ENCODE data around the gene RIMBP2.

Gene RIMBP2

GRCh38 chr12:130462558-130463274 lies 253.4 kb downstream of the RIMBP2 start:
- no peak for DNase-seq (ENCODE audit: low spot score)
- in situ Hi-C loops (cut with MboI; ENCODE audit: low sequenced_read_pairs, unreplicated experiment), result no loop called here
- TF ChIP-seq, protein P1, sequence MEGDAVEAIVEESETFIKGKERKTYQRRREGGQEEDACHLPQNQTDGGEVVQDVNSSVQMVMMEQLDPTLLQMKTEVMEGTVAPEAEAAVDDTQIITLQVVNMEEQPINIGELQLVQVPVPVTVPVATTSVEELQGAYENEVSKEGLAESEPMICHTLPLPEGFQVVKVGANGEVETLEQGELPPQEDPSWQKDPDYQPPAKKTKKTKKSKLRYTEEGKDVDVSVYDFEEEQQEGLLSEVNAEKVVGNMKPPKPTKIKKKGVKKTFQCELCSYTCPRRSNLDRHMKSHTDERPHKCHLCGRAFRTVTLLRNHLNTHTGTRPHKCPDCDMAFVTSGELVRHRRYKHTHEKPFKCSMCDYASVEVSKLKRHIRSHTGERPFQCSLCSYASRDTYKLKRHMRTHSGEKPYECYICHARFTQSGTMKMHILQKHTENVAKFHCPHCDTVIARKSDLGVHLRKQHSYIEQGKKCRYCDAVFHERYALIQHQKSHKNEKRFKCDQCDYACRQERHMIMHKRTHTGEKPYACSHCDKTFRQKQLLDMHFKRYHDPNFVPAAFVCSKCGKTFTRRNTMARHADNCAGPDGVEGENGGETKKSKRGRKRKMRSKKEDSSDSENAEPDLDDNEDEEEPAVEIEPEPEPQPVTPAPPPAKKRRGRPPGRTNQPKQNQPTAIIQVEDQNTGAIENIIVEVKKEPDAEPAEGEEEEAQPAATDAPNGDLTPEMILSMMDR (IDR thresholded peaks at IDR 0.05; ENCODE audit: borderline replicate concordance, control extremely low read depth, extremely low read depth, insufficient read depth, missing control alignments), result no peak

DNA sequence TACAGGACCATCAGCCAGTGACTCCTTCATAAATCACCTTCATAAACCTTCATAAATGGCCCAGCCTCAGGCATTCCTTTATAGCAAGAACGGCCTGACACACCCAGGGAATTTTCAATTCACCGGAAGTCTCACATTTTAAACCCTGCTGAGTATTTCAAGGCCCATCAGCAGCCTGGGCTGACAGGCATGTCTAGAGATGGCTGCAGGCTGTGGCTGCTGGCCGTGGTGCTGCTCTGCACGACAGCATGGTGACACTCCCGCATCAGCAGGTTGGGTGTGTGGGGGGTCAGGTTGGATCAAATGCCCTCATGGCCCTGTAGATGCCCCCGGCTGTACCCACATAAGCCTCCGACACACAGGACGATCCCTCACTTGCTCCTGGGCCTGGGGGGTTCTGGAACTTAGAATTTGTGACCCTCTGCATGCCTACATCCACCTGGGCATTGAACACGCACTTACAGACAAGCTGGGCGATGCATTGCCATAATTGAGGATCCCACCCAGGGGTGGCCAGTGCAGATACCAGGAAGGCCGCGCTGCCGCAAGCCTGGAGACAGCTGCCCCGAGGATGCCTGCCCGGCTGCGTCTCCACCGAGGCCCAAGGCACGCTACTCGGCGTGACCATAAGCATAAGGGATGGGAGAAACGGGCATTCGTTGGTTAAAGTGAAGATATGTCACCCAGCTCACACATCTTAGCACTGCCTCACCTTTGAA lies 254.1 kb downstream of the RIMBP2 start:
- TF ChIP-seq, protein P1 (IDR thresholded peaks at IDR 0.05; ENCODE audit: borderline replicate concordance, control extremely low read depth, extremely low read depth, insufficient read depth, missing control alignments), result no peak
- DNase-seq (ENCODE audit: low spot score), result no peak
- in situ Hi-C loops (cut with MboI; ENCODE audit: low sequenced_read_pairs, unreplicated experiment), result no loop called here

- in situ Hi-C loops (cut with MboI; ENCODE audit: low sequenced_read_pairs, unreplicated experiment), result no loop called here
- no peak for DNase-seq (ENCODE audit: low spot score)
- TF ChIP-seq, protein P1 (IDR thresholded peaks at IDR 0.05; ENCODE audit: borderline replicate concordance, control extremely low read depth, extremely low read depth, insufficient read depth, missing control alignments), result no peak
Measured at GRCh38 chr12:130461447-130461815, 254.7 kb downstream of the RIMBP2 start.

- no peak for DNase-seq (ENCODE audit: low spot score)
Measured at GRCh38 chr12:130460611-130461446, 255.3 kb downstream of the RIMBP2 start.

DNA sequence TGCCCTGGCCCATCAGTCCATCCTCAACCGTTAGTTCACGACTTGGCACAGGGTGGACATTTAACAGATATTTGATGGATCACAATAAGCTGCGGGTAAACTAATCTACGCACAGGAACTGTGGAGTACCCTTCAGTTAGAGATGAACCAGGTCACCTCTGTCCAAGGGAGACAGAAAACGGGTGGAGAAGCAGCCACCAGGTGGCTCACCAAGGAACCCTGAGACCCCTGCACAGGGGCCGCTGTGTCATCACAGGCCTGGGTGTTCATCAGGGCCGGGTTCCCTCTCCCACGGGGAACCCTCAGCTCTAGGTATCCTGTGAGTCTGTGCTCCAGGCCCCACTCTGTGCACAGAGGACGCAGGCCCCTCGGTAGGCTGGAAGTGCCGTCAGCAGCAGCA lies 256.2 kb downstream of the RIMBP2 start:
- in situ Hi-C loops (cut with MboI; ENCODE audit: low sequenced_read_pairs, unreplicated experiment), result no loop called here
- DNase-seq (ENCODE audit: low spot score), result no peak
- TF ChIP-seq, protein P1 (IDR thresholded peaks at IDR 0.05; ENCODE audit: borderline replicate concordance, control extremely low read depth, extremely low read depth, insufficient read depth, missing control alignments), result no peak

More at GRCh38 chr12:130460611-130461446, 255.3 kb downstream of the RIMBP2 start:
- TF ChIP-seq, protein P1 (IDR thresholded peaks at IDR 0.05; ENCODE audit: borderline replicate concordance, control extremely low read depth, extremely low read depth, insufficient read depth, missing control alignments), result no peak
- in situ Hi-C loops (cut with MboI; ENCODE audit: low sequenced_read_pairs, unreplicated experiment), result no loop called here

DNA sequence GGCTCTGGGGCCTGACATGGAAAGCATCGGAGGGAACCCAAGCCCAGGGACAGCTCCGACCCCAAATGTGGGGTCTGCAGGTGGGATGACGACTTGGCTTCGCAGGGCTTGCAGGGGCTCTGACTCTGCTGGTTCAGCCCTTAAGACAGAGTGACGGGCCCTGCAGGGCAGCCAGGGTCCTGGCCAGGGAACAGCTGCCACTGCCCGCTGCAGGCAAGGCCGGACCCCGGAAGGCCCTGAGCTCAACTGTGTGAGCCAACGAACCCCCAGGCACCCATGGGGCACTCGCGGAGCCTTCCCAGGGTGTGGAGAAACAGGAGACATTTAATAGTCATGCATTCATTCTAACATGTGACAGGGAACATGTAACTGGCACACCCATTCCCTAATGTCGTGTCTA lies 257.8 kb downstream of the RIMBP2 start:
- TF ChIP-seq, protein P1 (IDR thresholded peaks at IDR 0.05; ENCODE audit: borderline replicate concordance, control extremely low read depth, extremely low read depth, insufficient read depth, missing control alignments), result no peak
- in situ Hi-C loops (cut with MboI; ENCODE audit: low sequenced_read_pairs, unreplicated experiment), result no loop called here
- DNase-seq (ENCODE audit: low spot score), result no peak
